Fibroblast of villous mesenchyme (primary cell): ENCODE measurements around the gene MT1G. TPM values are rescaled to one million over a fixed set of nuclear protein-coding genes. Genes with fewer than 3 reads are reported as not detected.
"Not testable (repeated sequence)": the region's sequence is repeated elsewhere in the genome, so short reads cannot be mapped to it uniquely, and the experiment has no call there.

Experiments used
- DNase-seq: peaks from one replicate; pipeline ENCODE4 v3.0.0-alpha.2; 2010; ENCODE audit warnings: low read depth
- H3K4me3 ChIP-seq: 2 replicates; pipeline ENCODE4 v1.5.1; 2011; ENCODE audit warnings: low read depth, mild to moderate bottlenecking, low read length
- CTCF ChIP-seq: IDR thresholded peaks from 2 replicates; pipeline ENCODE4 v1.5.1; 2012; ENCODE audit warnings: low read depth, mild to moderate bottlenecking, low read length; ENCODE audit not compliant: insufficient read depth
- total RNA-seq: library from RNA; depleted of rRNA; stranded (reverse); fragments of >200 nt; gene quantifications from 2 replicates; pipeline ENCODE4 v1.2.3, GENCODE V29; 2012

Gene MT1G
- total RNA-seq, 1 donor: not detected

- DNase-seq: peak; percentile 21
- no peak for TF ChIP-seq CTCF
- H3K4me3 ChIP-seq: no peak overlapping the region
Observed at GRCh38 chr16:56629531-56629930, 38.3 kb downstream of the MT1G start.

- no peak for TF ChIP-seq CTCF
- DNase-seq: no peak
- H3K4me3 ChIP-seq: no peak overlapping the region
Observed at GRCh38 chr16:56628486-56629350, 39.1 kb downstream of the MT1G start.

GRCh38 chr16:56626685-56627084 is 41.2 kb downstream of the MT1G start:
- no peak for TF ChIP-seq CTCF
- DNase-seq: no peak
- H3K4me3 ChIP-seq: peak overlapping the region; percentile 67

- TF ChIP-seq CTCF: no peak
- DNase-seq: peak; percentile 81
- H3K4me3 ChIP-seq: peak overlapping the region; percentile 67
Observed at GRCh38 chr16:56625943-56626654, 41.8 kb downstream of the MT1G start.

GRCh38 chr16:56625140-56625942 is 42.5 kb downstream of the MT1G start, which contains the start of gene MT1E:
TSS of gene MT1E (plus strand) at chr16:56625781. CDS start at chr16:56625852, 71 bp downstream.
- peak within 1 kb of the TSS; percentile 67 for H3K4me3 ChIP-seq
- no peak for TF ChIP-seq CTCF
- DNase-seq: peak; percentile 69

GRCh38 chr16:56623637-56624036 is 44.2 kb downstream of the MT1G start:
- no peak for TF ChIP-seq CTCF
- no peak for DNase-seq
- no peak overlapping the region for H3K4me3 ChIP-seq

- not testable (repeated sequence) for DNase-seq, H3K4me3 ChIP-seq
Observed at GRCh38 chr16:56623184-56623583, 44.7 kb downstream of the MT1G start.

- not testable (repeated sequence) for H3K4me3 ChIP-seq, DNase-seq
Observed at GRCh38 chr16:56621665-56622445, 46.0 kb downstream of the MT1G start.
